Measurements from ENCODE around the gene FOCAD. TPM values are rescaled to one million over a fixed set of nuclear protein-coding genes. Genes with fewer than 3 reads are reported as not detected.

The FOCAD gene, protein sequence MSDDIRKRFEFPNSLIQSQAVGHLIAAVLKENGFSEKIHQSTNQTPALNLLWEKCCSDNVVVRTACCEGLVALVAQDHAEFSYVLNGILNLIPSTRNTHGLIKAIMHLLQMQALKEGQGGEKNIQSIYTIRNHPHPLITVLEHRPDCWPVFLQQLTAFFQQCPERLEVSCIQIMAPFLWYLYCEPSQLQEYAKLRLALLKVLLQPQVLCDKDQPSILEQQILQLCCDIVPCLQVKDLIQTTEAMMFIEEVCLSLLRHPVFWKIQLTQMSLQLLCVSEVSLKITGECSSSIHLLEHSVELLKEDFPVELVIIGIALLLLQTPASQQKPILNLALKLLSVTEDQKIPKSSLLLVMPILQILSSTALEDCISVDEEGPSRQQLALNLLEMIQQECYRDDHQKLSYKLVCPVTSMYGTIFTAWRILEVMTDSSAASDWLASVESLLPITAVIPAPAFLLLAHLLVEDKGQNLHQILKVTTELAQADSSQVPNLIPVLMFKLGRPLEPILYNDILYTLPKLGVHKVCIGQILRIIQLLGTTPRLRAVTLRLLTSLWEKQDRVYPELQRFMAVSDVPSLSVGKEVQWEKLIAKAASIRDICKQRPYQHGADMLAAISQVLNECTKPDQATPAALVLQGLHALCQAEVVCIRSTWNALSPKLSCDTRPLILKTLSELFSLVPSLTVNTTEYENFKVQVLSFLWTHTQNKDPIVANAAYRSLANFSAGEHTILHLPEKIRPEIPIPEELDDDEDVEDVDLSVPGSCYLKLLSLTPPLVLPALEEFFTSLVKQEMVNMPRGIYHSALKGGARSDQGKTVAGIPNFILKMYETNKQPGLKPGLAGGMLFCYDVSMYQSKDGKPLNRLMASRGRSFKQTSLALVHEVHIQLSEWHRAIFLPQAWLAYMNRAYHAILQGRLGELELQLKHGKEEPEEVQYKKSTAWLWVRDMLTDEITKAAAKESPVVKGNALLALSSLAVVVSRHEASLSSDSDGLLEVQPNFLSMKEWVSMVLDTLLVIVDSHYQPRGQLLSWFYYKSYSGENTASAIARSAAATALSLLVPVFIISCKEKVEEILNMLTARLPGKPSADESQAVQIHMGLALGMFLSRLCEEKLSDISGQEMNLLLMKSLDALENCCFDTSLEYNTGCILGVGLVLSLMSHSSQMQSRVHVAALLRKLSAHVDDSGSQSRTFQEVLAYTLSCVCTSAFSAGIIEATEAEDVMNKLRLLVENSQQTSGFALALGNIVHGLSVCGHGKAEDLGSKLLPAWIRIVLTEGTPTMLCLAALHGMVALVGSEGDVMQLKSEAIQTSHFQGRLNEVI (N-terminal part only)
- total RNA-seq (2014; rRNA removed; shearing (Covaris generic)), result 24.8 and 25.7 TPM in 2 replicates

DNA sequence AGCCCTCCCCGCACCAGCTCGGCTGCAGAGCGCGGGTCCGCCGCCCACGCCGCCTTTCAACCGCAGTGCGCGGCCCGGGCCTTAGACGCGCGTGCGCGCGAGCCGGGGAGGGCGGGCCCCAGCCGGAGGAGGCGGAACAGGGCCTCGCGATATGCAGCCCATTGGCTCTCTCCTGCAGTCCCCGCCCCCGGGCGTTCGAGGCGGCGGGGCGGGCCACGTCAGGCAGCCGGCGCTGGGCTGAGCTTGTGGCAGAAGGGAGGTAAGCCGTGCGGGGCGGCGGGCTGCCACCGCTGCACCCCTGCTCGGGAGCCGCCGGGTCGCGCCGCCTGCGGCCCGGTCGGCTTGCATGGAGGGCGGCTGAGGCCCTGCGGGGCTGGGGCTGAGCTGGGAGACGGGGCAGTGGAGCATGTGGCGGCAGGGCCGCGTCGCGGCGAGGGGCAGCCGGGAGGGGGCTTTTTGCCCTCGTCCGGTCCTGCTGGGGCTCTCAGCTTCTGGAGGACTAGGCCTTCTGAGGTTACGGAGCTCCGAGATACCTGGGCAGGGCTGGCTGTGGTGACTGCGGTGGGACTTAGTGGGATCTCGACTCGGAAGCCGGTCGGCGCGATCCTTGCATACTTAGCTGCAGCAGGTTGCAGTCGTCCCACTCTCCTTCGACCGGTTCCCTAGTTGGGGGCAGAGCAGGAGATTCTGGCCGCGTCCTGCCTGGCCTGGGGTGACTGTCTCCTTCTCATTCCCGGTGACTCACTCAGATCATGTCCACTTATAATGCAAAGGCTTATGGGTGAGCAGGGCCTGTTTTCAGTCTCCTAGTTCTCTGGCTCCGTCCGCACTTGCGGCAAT, at the start of gene FOCAD:
FOCAD (plus strand) TSS at position 225 of the 840 bp plus-strand sequence. CDS start 31,095 bp downstream, outside the sequence.

DNA sequence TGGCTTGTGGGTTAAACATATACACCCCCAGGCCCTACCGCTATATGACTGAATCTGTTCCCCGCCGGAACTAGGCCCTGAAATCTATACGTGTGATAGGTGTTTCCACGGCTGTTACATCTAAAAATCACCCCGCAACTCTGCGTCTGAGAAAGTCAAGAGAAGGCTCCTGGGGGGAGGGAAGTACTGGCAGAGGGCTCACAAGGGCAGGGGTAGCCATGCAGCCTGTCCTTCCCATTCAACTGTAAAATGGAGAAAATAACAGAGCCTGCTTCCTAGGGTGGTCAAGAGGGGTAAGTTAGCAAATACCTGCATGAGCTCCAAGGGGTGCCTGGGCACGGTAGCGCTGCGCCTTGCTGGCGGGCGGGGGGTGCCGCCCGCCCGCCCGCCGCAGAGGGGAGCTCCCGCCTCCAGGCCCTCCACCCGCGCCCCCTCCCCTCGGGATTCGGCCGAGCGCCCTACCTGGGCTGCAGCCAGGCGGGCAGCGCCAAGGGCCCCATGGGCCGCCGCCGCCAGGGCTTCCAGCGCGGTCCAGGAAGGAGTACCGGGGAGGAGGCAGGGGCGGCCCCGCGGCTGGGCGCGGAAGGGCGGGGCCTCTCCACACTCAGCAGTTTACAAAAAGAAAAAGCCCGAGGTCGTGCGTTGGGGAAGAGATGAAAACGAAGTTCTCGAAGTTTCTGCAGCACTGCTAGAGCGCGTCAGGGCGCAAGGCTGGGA, 347.2 kb downstream of the FOCAD start, which contains the start of gene HACD4:
HACD4 (minus strand) TSS at position 550 of the 717 bp plus-strand sequence; CDS start at position 500, 50 bp downstream.

Small RNAs within 50 kb of the gene (small RNA-seq; reads per million reads assigned to genes)
- not detected for gene MIR491
- 0.88 reads per million, percentile 50 among the genes with 10 or more reads in this experiment for gene SNORA30B

Other genes with a start within 250 kb of the FOCAD start
- gene MLLT3, start 61.8 kb upstream of the FOCAD start, total RNA-seq (2014; rRNA removed; shearing (Covaris generic)), result 11.1 and 16.8 TPM in 2 replicates

Measured in A375 (cell line).